Type B pancreatic cell (in vitro differentiated cells): Measurements from ENCODE around the gene OTOS. TPM values are rescaled to one million over a fixed set of nuclear protein-coding genes. Genes with fewer than 3 reads are reported as not detected.

ENCODE experiments used
- DNase-seq: peaks from one replicate; pipeline ENCODE4 v3.0.0; 2021; ENCODE audit warnings: mixed read lengths; ENCODE audit not compliant: unreplicated experiment; ENCODE audit errors: extremely low spot score
- H3K27ac Mint-ChIP-seq: 2 replicates; pipeline ENCODE4 v1.8.0; 2021; ENCODE audit warnings: mild to moderate bottlenecking, mixed read lengths
- H3K27me3 Mint-ChIP-seq: 2 replicates; pipeline ENCODE4 v1.8.0; 2021; ENCODE audit warnings: mixed read lengths
- H3K36me3 Mint-ChIP-seq: 2 replicates; pipeline ENCODE4 v1.8.0; 2021; ENCODE audit warnings: mixed read lengths
- H3K4me1 Mint-ChIP-seq: one replicate; pipeline ENCODE4 v1.8.0; 2021; ENCODE audit warnings: mixed read lengths; ENCODE audit not compliant: unreplicated experiment
- H3K4me3 Mint-ChIP-seq: 2 replicates; pipeline ENCODE4 v1.8.0; 2021; ENCODE audit warnings: mild to moderate bottlenecking, mixed read lengths
- H3K9me3 Mint-ChIP-seq: 2 replicates; pipeline ENCODE4 v1.8.0; 2021; ENCODE audit warnings: mixed read lengths
- CTCF ChIP-seq: fragments of 200-600 bp; sonication (generic); conservative IDR thresholded peaks from 2 replicates; pipeline ENCODE4 v1.5.0; 2021; ENCODE audit warnings: antibody characterized with exemption, mild to moderate bottlenecking
- total RNA-seq: library from RNA; stranded (reverse); gene quantifications from 2 replicates; pipeline ENCODE4 v1.2.1, GENCODE V29; 2021; ENCODE audit warnings: low replicate concordance

Gene OTOS
- total RNA-seq, 1 donor from 2014 or later, result not detected

DNA sequence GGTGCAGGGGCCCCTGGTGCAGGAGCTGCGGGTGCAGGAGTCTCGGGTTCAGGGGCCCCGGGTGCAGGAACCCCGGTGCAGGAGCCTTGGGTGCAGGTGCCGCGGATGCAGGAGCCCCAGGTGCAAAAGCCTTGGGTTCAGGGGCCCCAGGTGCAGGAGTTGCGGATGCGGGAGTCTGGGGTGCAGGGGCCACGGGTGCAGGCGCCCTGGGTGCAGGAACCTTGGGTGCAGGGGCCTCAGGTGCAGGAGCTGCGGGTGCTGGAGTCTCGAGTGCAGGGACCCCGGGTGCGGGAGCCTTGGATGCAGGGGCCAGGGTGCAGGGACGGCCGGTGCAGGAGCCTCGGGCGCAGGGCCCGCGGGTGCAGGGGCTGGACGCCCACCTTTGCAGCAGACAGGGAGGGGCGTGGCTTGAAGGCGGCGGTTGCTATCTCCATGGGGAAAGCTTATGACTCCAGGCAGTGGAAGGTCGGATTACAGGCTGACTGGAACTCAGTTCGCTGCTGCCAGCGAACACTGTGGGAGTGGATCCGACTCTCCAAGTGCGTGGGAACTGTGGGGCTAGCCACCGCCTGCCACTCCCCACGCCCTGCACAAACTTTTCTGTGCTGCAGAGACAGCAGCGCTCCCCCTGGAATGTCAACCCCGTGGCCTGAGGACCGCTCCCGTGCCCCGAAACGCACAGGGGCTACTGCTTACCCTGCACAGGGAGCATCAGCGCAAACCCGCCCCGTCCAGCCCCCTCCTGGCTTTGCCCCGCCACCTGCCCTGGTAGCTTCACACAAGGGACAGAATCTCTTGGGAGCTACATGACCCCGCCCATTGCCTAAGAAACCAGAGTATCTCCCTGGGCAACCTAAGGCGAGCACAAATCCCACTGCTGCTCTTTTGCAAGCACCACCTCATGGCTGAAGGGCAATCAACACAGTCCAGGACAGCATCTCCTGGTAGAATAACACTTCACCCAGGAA is 44.6 kb downstream of the OTOS start:
- peaks cover 14% of the 10 kb centered on the region for H3K9me3 Mint-ChIP-seq
- DNase-seq, result no peak

GRCh38 chr2:240089306-240089705 is 51.2 kb downstream of the OTOS start:
- H3K9me3 Mint-ChIP-seq, result peaks cover 25% of the 10 kb centered on the region
- peaks cover 38% of the 10 kb centered on the region for H3K27me3 Mint-ChIP-seq
- no peaks in the 10 kb centered on the region for H3K36me3 Mint-ChIP-seq
- no peak overlapping the region for H3K27ac Mint-ChIP-seq
- no peak overlapping the region for H3K4me3 Mint-ChIP-seq
- DNase-seq, result no peak
- TF ChIP-seq CTCF, result no peak
- H3K4me1 Mint-ChIP-seq, result no peaks in the 10 kb centered on the region

More for the DNA sequence above, 44.6 kb downstream of the OTOS start:
- Mint-ChIP-seq H3K27ac (no peak overlapping the region), H3K4me1 (no peaks in the 10 kb centered on the region), H3K27me3 (peaks cover 79% of the 10 kb centered on the region), H3K36me3 (no peaks in the 10 kb centered on the region), H3K4me3 (no peak overlapping the region)
- TF ChIP-seq CTCF, result no peak

Other genes starting within 250 kb of the OTOS start
- 121 and 136 TPM in 2 replicates for gene NDUFA10, start 115.3 kb downstream of the OTOS start, total RNA-seq
- gene OR6B2, start 110.2 kb downstream of the OTOS start, total RNA-seq, result not detected in 2 replicates
- not detected in 2 replicates for gene OR6B3, start 87.1 kb downstream of the OTOS start, total RNA-seq
- gene COPS9, start 4.4 kb downstream of the OTOS start, total RNA-seq, result 131 and 156 TPM in 2 replicates